ENCODE results near the gene ZDHHC18.
"Not testable (repeated sequence)": the region's sequence is repeated elsewhere in the genome, so short reads cannot be mapped to it uniquely, and the experiment has no call there.

ZDHHC18 gene

DNA sequence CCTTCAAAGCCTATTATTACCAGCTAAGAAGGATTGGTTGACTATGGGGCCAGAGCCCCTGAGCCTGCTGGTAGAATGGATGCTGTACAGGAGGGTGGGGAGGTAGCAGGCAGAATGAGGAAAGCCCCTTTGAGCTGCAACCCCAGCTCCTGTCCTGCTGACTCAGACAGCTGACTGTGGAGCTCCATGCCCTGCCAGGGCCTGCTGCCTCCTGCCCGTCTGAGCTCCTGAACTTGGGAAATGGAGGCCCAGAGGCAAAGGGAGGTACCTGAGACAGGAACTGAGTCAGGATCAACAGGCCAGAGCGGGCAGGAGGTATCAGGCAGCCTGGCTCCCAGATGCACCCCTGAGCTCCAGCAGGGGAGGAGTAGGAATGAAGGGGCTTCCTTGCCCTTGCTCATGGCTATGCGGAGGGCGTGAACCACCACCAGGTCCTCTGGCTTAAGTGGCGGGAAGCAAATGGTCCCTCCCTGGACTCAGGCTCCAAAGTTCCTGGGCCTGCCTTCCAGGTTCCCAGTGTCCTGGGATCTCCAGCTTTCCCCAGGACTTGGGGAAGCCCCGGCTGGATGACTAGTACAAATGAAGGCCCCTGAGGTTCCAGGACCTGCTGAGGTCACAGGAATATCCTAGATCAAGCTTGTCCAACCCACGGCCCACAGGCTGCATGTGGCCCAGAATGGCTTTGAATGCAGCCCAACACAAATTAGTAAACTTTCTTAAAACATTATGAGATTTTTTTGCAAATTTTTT is 32.6 kb downstream of the ZDHHC18 start:
- no peak for DNase-seq

DNA sequence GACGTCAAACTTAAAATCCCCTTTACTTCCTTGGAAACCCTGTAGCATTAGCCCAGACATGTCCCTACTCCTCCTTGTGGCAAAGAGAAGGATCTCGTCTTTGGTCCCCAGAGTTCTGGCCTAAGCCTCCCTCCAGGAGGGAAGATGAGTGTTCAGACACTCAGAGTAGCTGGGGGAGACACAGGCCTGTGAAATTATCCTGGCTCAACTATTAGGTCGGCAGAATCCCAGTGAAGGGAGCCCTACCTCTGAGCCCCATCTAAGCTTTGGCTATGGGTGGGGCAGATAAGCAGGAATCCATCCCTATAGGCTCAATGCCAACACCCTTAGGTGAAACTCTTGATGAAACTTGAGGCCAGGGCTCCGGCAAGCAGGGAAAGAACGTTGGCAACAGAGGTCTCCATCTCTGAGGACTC is 34.8 kb downstream of the ZDHHC18 start:
- no peak for DNase-seq

- DNase-seq = no peak
Observed at GRCh38 chr1:26861889-26862378, 35.4 kb downstream of the ZDHHC18 start.

GRCh38 chr1:26862781-26863684 is 36.5 kb downstream of the ZDHHC18 start, which contains the start of gene SFN:
SFN (plus strand) TSS chr1:26863149; CDS start chr1:26863213, 64 bp downstream.
- peak; percentile 84 for DNase-seq

GRCh38 chr1:26863685-26864077 is 37.2 kb downstream of the ZDHHC18 start:
- DNase-seq = no peak

DNA sequence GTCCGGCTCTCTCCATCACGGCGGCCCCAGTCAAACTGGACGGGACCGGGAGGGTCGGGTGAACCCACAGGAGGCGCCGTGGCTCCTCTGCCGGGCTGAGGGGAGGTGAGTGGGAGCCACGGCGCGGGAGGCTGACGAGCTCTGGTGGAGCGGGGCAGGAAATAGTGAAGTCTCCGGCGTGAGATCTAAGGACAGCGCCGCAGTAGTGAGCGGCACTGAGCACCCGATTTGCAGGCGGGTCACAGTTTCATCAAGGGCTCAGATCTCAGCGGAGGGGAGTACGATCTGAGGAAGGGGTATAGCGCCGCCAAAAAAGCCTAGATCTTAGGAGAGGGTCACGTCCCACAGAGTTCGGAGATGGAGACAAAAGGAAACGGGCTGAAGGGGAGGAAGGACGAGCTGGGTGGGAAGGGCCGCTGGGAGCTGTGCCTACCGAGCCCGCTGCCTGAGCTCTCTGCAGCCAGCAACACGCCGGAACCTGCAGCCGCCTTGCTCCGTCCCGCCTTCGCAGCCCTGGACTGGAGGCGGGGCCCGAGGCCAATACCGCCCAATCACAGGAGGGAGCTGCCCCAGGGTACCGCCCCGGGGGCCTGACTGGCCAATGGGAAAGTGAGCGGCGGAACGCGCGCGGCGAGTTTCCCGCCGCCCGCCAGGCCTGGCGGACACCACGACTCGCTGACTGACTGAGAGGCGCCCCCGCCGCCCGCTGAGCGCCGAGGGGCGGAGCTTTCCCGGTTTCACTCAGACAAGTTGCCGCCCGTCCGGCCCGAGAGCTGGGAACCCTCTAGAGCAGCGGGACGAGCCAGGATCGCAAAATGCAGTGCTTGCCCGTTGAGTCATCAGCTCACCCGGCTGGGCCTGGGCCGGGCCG is 38.4 kb downstream of the ZDHHC18 start:
- DNase-seq = peak; percentile 92

GRCh38 chr1:26873097-26873496 is 46.6 kb downstream of the ZDHHC18 start:
- DNase-seq = not testable (repeated sequence)

GRCh38 chr1:26874896-26875295 is 48.4 kb downstream of the ZDHHC18 start:
- no peak for DNase-seq

DNA sequence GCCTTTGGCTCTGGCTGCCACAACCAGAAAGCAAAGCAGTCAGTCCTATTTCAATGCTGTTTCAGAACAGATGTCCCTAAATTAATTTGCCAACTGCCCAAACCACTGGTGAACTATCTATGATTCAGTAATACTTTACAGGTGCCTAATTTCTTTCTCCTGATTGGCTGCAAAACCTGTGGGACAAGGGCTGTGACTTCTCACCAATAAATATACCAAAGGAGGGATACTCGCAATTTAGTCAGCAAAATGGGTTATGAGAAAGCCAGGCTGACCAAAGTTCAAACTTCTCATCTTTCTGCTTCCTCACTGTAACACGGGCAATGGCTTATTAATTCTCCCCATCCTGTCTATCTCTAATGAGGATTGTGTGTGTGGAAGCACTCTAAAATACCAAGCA is 50.8 kb downstream of the ZDHHC18 start:
- DNase-seq = no peak

DNA sequence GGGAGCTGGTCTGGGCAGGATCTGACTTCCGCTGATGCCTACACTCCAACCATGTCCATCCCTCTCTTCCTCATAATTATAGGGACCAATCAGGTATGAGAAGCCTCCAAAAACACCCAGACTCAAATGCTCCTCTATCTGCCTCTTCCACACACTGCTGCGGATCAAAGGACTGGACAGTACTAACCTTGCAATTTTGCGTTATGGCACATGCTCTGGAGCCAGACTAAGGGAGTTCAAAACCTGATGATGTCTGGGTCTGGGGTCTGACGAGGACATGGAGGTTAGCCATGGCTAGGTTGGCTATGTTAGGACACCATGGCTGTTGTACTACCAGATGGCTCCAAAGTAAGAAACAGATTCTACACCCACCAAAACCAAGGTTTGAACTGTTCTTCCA is 53.3 kb downstream of the ZDHHC18 start:
- no peak for DNase-seq

- DNase-seq = not testable (repeated sequence)
Observed at GRCh38 chr1:26881611-26882010, 55.1 kb downstream of the ZDHHC18 start.

GRCh38 chr1:26882696-26883463 is 56.4 kb downstream of the ZDHHC18 start:
- DNase-seq = no peak

GRCh38 chr1:26887125-26887524 is 60.6 kb downstream of the ZDHHC18 start:
- no peak for DNase-seq

DNA sequence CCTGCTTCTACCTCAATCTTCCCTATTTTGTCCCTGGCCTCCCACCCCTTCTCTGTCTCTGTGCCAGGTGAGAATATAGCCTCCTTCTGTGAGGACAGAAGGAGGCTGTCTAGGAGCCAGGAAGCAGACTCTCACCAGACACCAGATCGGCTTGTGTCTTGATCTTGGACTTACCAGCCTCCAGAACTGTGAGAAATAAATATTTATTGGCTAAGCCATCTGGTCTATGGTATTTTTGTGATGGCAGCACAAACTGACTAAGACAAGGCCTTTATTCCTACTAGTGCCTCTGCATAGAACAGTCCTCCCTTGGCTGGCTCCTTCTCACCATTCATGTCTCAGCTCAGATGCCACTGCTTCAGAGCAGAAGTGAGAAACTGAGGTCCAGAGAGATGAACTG is 61.7 kb downstream of the ZDHHC18 start:
- no peak for DNase-seq

DNA sequence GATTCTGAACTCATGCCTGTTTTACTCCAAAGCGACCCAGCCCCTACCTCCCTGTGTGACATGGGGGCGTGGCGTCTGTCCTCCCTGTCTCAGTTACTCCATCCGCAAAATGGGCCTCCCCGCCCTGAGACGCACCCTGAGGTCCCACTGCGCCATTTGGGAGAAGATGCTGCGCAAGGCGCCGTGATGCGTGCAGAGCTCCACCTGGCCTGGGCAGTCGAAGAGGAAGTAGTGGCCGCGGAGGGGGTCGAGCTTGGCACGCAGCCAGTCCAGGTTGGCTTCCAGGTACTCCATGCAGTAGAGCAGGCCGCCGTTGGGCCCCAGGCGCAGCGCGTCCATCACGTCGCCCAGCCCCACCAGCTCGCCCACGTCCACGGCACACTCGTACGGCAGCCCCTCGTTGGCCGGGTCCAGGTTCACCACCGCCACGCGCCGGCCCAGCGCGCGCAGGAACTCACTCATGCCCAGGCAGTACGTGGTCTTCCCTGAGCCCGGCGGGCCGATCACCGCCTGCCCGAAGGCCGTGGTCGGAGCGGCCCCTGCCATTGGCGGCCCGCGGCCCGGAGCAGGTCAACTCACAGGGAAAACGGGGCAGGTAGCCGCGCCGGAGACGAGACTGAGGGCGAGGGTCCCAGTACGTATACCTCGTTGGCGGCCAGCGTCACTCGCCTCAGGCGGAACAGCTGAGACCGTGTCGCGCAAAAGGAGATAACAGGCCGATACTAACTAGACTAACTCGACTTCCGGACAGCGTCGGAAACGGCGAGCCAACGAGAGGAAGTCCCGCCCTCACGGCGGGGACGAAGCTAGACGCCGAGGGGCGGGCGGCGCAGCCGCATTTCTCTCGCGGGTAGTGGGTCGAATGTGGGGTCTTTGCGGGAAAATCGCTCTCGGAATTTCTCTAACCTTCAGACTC is 63.3 kb downstream of the ZDHHC18 start, which contains the start of gene GPN2:
GPN2 (minus strand) TSS at position 733 of the 916 bp plus-strand sequence; CDS start at position 546, 187 bp downstream.
- peak; percentile 45 for DNase-seq

GRCh38 chr1:26890467-26890796 is 63.9 kb downstream of the ZDHHC18 start:
- DNase-seq = no peak

- no peak for DNase-seq
Observed at GRCh38 chr1:26894263-26894662, 67.8 kb downstream of the ZDHHC18 start.

DNA sequence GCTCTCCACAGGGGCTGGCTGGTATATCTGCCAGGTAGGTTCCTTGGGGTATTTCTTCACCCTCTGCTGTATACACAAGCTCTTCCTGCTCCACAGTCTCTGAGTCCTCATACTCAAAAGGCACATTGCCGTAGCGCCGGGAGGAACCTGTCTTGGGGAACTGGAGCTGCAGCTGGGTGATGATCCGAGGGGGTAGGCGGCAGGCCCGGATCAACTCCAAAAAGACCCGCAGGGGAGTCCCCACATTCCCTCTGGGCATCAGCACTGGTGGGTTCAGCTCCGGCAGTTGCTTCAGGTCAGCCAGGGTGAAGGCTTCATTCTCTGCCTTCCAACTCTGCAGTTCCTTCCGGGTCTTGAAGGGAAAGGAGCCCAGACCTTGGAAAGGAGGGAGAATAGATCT is 70.9 kb downstream of the ZDHHC18 start:
- no peak for DNase-seq

DNA sequence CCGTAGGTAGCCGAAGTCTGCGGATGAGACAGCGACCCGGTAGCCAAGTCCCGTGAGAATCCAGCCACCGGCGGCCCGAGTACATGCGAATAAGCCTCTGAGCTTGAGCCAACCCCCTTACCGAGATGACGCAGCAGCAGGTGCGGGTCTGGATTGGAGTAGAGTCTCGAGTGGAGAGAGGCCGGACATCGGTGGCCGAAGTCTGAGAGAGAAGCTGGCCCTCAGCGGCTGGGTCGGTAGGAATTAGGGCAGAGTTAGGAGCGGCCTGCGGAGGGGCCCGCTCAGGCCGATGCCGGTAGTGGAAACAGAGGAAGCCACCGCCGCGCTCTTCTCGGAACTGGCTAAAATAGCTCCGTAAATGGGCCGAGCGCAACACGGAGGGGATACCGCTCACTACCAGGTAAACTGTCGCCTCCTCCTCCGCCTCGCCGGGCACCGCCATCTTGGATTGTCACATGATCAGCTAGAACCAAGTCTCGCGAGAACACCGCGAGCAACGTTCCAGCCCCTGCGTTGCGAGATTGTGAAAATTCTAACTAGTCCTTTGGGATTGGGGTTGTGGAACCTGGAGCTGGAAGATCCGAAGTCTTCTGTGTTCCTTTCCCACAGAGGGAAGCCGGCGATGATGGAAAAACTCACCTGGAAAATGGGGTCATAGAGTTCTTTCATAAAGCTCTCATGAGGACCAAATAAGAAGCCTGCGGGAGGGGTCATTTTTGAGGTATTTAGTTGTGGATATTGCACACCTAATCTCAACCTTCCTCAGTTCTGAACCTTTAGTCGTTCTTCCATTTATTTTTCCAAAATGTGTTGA is 73.7 kb downstream of the ZDHHC18 start, which contains the start of gene GPATCH3:
GPATCH3 (minus strand) TSS at position 467 of the 814 bp plus-strand sequence; CDS start at position 442, 25 bp downstream.
- peak; percentile 93 for DNase-seq

Measured in NCI-H2029 (cell line).